Breast epithelium (tissue), 4 donors: Measurements from ENCODE around the gene OSBPL6. TPM values are rescaled to one million over a fixed set of nuclear protein-coding genes. Genes with fewer than 3 reads are reported as not detected.

Source experiments
- DNase-seq, 2 donors: peaks; one replicate each; pipeline ENCODE4 v3.0.0-alpha.2; 2019; ENCODE audit warnings: low spot score in 2 of 2
- H3K27ac ChIP-seq, 2 donors: fragments of 200-600 bp; sonication (generic) in 1 of 2; one replicate each; pipeline ENCODE4 v1.5.1; 2016 to 2019; ENCODE audit warnings: mild to moderate bottlenecking in 1 of 2
- H3K27me3 ChIP-seq, 2 donors: fragments of 200-600 bp; sonication (generic) in 1 of 2; one replicate each; pipeline versions ENCODE4 v1.5.1 to v1.6.0; 2017 to 2019; ENCODE audit warnings: control low read depth in 1 of 2, mild to moderate bottlenecking in 1 of 2
- H3K36me3 ChIP-seq: fragments of 200-600 bp; one replicate; pipeline ENCODE4 v1.5.1; 2019
- H3K4me1 ChIP-seq, 2 donors: fragments of 200-600 bp; sonication (generic); one replicate each; pipeline ENCODE4 v1.5.1; 2016 to 2019; ENCODE audit warnings: control low read depth in 1 of 2
- H3K4me3 ChIP-seq, 3 donors: fragments of 200-600 bp; sonication (generic); 1 replicate in 2 of 3; 2 replicates in 1 of 3; pipeline ENCODE4 v1.5.1; 2016 to 2019; ENCODE audit warnings: mild to moderate bottlenecking in 3 of 3, moderate library complexity in 2 of 3
- H3K9me3 ChIP-seq, 2 donors: fragments of 200-600 bp; sonication (generic) in 1 of 2; one replicate each; pipeline ENCODE4 v1.5.1; 2016 to 2019; ENCODE audit warnings: control low read depth in 1 of 2
- POLR2A ChIP-seq: fragments of 450-650 bp; IDR thresholded peaks from one replicate; pipeline ENCODE4 v1.6.1; 2016; ENCODE audit warnings: antibody characterized with exemption, mild to moderate bottlenecking, moderate library complexity
- POLR2AphosphoS5 ChIP-seq, 3 donors: sonication (generic); formaldehyde crosslinking; IDR thresholded peaks; one replicate each; pipeline ENCODE4 v1.6.1; 2017; ENCODE audit warnings: antibody characterized with exemption in 3 of 3
- intact Hi-C: fragments of 100-400 bp; cut with DNase I; formaldehyde crosslinking; loops from one replicate; pipeline ENCODE4 v1.15.1; 2023; ENCODE audit warnings: low total_unique reads
- total RNA-seq, 3 donors: library from RNA; depleted of rRNA; stranded (reverse); fragments of >200 nt; gene quantifications; one replicate each; pipeline ENCODE4 v1.1.0, GENCODE V29; 2016
- TF ChIP-seq, protein P1 (sequence below), 3 donors: fragments of 450-650 bp; IDR thresholded peaks; one replicate each; pipeline ENCODE4 v1.5.1; 2016 to 2017; ENCODE audit warnings: antibody characterized with exemption in 3 of 3, mild to moderate bottlenecking in 3 of 3, moderate library complexity in 3 of 3

The OSBPL6 gene
- total RNA-seq, 3 donors from 2014 or later = 1.3 to 4.8 (median 1.8) TPM

DNA sequence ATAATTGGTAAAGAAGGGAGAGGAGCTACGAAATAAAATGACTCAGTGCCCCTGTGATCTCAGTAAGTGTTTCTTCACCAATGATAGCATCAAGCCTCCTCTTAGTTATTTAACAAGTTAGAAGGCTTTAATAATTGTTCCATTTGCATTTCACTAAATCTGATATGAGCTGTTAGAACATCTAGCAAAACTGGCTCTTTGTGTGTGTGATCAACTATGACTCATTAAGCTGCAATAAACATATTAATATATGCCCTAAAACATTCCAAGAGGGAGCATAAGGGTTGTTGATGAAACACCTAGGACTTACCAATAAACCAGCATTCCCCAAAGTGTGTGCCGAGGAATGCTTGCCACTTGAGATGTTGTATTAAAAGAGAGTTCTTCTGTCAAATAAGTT is 115.2 kb downstream of the OSBPL6 start:
- no peaks in the 10 kb centered on the region for H3K27me3 ChIP-seq
- no peaks in the 10 kb centered on the region for H3K36me3 ChIP-seq
- no peak overlapping the region for H3K4me3 ChIP-seq
- H3K9me3 ChIP-seq = no peaks in the 10 kb centered on the region
- no peaks in the 10 kb centered on the region for H3K4me1 ChIP-seq
- no peak overlapping the region for H3K27ac ChIP-seq
- TF ChIP-seq, protein P1, sequence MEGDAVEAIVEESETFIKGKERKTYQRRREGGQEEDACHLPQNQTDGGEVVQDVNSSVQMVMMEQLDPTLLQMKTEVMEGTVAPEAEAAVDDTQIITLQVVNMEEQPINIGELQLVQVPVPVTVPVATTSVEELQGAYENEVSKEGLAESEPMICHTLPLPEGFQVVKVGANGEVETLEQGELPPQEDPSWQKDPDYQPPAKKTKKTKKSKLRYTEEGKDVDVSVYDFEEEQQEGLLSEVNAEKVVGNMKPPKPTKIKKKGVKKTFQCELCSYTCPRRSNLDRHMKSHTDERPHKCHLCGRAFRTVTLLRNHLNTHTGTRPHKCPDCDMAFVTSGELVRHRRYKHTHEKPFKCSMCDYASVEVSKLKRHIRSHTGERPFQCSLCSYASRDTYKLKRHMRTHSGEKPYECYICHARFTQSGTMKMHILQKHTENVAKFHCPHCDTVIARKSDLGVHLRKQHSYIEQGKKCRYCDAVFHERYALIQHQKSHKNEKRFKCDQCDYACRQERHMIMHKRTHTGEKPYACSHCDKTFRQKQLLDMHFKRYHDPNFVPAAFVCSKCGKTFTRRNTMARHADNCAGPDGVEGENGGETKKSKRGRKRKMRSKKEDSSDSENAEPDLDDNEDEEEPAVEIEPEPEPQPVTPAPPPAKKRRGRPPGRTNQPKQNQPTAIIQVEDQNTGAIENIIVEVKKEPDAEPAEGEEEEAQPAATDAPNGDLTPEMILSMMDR (IDR thresholded peaks at IDR 0.05) = no peak
- TF ChIP-seq POLR2AphosphoS5 (IDR thresholded peaks at IDR 0.05) (no peak), POLR2A (no peak)
- no peak for DNase-seq
- intact Hi-C loops = no loop called here

DNA sequence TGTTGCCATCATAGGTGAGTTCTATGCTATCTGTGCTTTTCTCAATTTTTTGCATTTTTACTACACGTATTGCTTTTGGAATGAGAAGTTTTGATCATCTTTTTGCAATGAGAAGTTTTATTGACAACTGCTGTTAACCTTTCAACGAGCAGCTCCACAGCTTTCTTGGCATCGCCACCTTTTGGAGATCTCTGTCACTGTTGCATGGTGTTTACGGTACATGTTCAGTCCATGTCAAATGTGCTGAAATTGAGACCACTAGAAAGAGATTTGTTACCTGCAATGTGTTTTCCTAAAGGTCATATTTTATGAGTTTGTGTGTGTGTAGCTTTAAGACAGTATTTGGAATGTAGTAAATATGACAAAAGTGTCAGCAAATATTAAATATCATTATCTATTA is 120.8 kb downstream of the OSBPL6 start:
- H3K9me3 ChIP-seq = no peaks in the 10 kb centered on the region
- no peak for DNase-seq
- no peaks in the 10 kb centered on the region for H3K4me1 ChIP-seq
- intact Hi-C loops = no loop called here
- no peak overlapping the region for H3K27ac ChIP-seq
- TF ChIP-seq POLR2AphosphoS5 (IDR thresholded peaks at IDR 0.05) (no peak), POLR2A (no peak)
- TF ChIP-seq, protein P1 (IDR thresholded peaks at IDR 0.05) = no peak
- no peaks in the 10 kb centered on the region for H3K27me3 ChIP-seq
- H3K4me3 ChIP-seq = no peak overlapping the region
- no peaks in the 10 kb centered on the region for H3K36me3 ChIP-seq

DNA sequence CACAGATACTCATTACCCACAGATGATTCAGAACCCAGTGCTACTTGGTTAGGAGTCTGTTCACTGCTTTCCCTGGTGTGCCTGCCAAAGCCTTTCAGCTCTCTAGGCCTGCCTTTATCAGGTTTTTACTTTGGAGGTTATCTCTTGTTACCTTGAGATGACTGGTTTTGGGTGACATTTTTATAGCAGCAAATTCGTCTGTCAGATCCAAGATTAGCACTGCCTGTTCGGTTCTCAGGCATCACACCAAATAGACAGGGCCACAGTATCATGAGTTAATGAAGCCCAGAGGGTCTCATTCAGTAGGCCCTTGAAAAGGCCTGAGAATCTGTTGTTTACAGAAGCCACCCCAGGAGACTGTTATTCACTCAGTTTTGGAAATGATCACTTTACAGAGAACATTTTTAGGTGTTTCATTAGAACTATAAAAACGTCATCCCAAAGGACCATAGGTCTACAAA is 121.2 kb downstream of the OSBPL6 start:
- intact Hi-C loops = no loop called here
- TF ChIP-seq, protein P1 (IDR thresholded peaks at IDR 0.05) = no peak
- TF ChIP-seq POLR2A (no peak), POLR2AphosphoS5 (IDR thresholded peaks at IDR 0.05) (no peak)
- H3K4me1 ChIP-seq = no peaks in the 10 kb centered on the region

DNA sequence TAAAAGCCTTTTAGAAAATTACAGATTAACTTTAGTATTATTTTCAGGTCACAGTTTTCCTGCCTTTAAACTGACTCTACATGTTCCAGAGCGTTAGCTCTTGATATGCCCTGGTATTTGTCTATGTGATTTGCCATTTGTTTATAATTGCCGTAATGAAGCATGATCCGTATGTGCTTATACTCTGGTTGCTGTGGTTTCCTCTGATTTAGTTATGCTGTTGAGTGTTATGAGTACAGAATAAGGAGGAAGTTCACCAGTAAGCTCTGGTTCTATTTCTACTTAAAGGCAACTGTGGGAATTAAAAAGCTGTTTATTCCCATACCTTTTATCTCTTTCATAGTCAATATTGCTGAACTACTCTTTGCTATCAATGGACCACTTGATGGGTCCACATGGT is 123.5 kb downstream of the OSBPL6 start:
- TF ChIP-seq POLR2A = no peak
- TF ChIP-seq, protein P1 (IDR thresholded peaks at IDR 0.05) = no peak
- TF ChIP-seq POLR2AphosphoS5 (IDR thresholded peaks at IDR 0.05) = no peak
- H3K27ac ChIP-seq = no peak overlapping the region
- DNase-seq = no peak
- H3K27me3 ChIP-seq = no peaks in the 10 kb centered on the region
- no peak overlapping the region for H3K4me3 ChIP-seq
- intact Hi-C loops = no loop called here
- H3K36me3 ChIP-seq = no peaks in the 10 kb centered on the region
- H3K9me3 ChIP-seq = no peaks in the 10 kb centered on the region
- H3K4me1 ChIP-seq = no peaks in the 10 kb centered on the region

More for the DNA sequence above, 121.2 kb downstream of the OSBPL6 start:
- H3K27me3 ChIP-seq = no peaks in the 10 kb centered on the region
- H3K9me3 ChIP-seq = no peaks in the 10 kb centered on the region
- H3K27ac ChIP-seq = no peak overlapping the region
- DNase-seq = no peak
- H3K4me3 ChIP-seq = no peak overlapping the region
- H3K36me3 ChIP-seq = no peaks in the 10 kb centered on the region

DNA sequence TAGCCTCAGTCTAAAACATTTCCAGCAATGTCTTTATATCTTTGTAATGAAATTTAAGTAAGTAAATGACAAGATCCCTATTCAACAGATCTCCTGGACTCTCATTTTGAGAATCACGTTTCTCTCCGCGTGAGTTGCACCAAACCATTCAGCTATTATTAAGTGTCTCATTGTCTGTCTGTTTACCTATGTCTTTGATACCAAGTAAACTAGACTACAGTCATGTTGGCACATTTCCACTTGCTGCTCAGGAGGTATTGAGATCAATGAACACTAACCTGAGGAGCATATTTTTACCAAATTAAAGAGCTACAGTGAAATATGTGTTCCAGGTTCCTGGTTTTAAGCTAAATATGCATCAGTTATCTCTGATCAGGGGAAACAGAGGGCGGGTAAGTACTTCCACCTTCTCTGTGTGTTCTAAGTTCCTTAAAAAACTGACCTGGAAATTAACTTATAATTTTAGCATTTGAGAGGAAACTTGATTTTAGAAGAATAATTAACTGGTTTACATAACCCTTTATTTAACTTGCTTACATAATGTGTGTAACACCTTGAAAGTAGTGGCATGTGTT is 125.8 kb downstream of the OSBPL6 start:
- no peak for TF ChIP-seq POLR2AphosphoS5 (IDR thresholded peaks at IDR 0.05)
- TF ChIP-seq, protein P1 (IDR thresholded peaks at IDR 0.05) = no peak
- no peak for TF ChIP-seq POLR2A
- Histone ChIP-seq H3K4me3 (no peak overlapping the region), H3K4me1 (no peaks in the 10 kb centered on the region), H3K27ac (no peak overlapping the region), H3K36me3 (no peaks in the 10 kb centered on the region), H3K27me3 (no peaks in the 10 kb centered on the region), H3K9me3 (no peaks in the 10 kb centered on the region)
- DNase-seq = no peak
- intact Hi-C loops = no loop called here
